Measurements from ENCODE around the gene PNMA6E. TPM values are rescaled to one million over a fixed set of nuclear protein-coding genes. Genes with fewer than 3 reads are reported as not detected.

Gene PNMA6E
- polyA plus RNA-seq, 1 donor from 2014 or later, result not detected

DNA sequence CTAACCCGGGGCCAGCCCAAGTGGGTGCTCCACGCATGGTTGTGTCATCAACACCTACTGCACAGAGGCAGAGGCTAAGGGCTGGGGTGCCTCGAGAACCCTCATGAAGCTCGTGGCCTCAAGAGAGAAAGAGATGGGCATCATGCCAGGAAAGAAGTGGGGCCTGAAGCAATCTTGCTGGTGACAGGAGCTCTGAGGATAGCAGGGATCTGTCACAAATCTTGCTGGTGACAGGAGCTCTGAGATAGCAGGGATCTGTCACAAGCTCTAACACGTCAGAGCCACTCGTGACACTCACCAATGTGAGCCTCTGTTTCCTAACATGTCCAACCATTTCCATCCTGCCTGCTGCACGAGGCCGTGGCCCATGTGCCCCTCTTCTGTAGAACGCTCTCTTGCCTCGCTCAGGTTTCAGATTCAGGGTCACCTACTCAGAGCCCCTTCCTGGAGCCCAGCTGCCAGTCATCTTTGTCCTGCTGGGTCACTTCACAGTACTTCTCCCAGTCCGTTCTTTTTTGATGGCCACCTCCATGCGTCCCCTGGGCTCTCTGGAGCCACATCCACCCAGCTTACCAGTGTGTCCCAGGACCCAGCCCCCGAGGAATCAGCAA lies 21.1 kb downstream of the PNMA6E start:
- H3K9me3 ChIP-seq (ENCODE audit: low read length), result no peaks in the 10 kb centered on the region
- H3K36me3 ChIP-seq (ENCODE audit: insufficient read depth, low read length), result no peaks in the 10 kb centered on the region

DNA sequence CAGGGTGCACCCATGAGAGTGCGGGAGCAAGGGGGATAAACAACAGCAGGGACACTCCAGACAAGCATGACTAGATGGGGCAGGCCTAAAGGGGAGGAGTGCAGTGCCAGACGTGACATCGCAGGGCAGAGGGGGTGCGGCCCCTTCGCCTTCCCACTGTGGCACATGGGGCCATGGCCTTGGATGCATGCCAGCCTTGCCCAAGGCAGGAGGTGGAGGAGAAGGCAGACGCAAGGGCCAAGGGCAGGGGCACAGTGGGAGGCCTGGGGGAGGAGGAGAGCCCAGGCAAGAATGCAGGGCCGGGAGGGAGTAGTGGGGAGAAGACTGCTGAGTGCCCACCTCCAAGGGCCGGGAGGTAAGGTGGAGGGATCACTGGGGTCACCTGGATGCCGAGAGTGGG lies 21.6 kb downstream of the PNMA6E start:
- no peak overlapping the region for H3K27ac ChIP-seq (ENCODE audit: low read length)
- no peaks in the 10 kb centered on the region for H3K9me3 ChIP-seq (ENCODE audit: low read length)
- no peaks in the 10 kb centered on the region for H4K20me1 ChIP-seq (ENCODE audit: insufficient read depth)
- no peaks in the 10 kb centered on the region for H3K27me3 ChIP-seq (ENCODE audit: insufficient read depth, low read depth, low read length)
- H3K36me3 ChIP-seq (ENCODE audit: insufficient read depth, low read length), result no peaks in the 10 kb centered on the region
- no peak overlapping the region for H2AFZ ChIP-seq (ENCODE audit: low read depth, low read length)
- no peaks in the 10 kb centered on the region for H3K79me2 ChIP-seq (replicated peaks; ENCODE audit: insufficient read depth, low read length)
- TF ChIP-seq POLR2AphosphoS5 (IDR thresholded peaks at IDR 0.05) (no peak), SMC3 (conservative IDR thresholded peaks at IDR 0.05; ENCODE audit: poor library complexity) (no peak), MXI1 (conservative IDR thresholded peaks at IDR 0.05; ENCODE audit: poor library complexity, severe bottlenecking) (no peak)
- TF ChIP-seq, protein P1, sequence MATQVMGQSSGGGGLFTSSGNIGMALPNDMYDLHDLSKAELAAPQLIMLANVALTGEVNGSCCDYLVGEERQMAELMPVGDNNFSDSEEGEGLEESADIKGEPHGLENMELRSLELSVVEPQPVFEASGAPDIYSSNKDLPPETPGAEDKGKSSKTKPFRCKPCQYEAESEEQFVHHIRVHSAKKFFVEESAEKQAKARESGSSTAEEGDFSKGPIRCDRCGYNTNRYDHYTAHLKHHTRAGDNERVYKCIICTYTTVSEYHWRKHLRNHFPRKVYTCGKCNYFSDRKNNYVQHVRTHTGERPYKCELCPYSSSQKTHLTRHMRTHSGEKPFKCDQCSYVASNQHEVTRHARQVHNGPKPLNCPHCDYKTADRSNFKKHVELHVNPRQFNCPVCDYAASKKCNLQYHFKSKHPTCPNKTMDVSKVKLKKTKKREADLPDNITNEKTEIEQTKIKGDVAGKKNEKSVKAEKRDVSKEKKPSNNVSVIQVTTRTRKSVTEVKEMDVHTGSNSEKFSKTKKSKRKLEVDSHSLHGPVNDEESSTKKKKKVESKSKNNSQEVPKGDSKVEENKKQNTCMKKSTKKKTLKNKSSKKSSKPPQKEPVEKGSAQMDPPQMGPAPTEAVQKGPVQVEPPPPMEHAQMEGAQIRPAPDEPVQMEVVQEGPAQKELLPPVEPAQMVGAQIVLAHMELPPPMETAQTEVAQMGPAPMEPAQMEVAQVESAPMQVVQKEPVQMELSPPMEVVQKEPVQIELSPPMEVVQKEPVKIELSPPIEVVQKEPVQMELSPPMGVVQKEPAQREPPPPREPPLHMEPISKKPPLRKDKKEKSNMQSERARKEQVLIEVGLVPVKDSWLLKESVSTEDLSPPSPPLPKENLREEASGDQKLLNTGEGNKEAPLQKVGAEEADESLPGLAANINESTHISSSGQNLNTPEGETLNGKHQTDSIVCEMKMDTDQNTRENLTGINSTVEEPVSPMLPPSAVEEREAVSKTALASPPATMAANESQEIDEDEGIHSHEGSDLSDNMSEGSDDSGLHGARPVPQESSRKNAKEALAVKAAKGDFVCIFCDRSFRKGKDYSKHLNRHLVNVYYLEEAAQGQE (IDR thresholded peaks at IDR 0.05; ENCODE audit: borderline replicate concordance), result no peak
- H3K4me2 ChIP-seq (ENCODE audit: low read length), result no peak overlapping the region
- H3K4me3 ChIP-seq (ENCODE audit: low read length), result no peak overlapping the region
- H3F3A ChIP-seq (ENCODE audit: insufficient read depth, low read length, poor library complexity, severe bottlenecking), result no peaks in the 10 kb centered on the region
- H3K9me2 ChIP-seq (ENCODE audit: insufficient read depth, low read length), result no peaks in the 10 kb centered on the region
- H3K9ac ChIP-seq (ENCODE audit: low read length), result no peak overlapping the region

More for the DNA sequence above, 21.1 kb downstream of the PNMA6E start:
- Histone ChIP-seq H3K9me2 (ENCODE audit: insufficient read depth, low read length) (no peaks in the 10 kb centered on the region), H3F3A (ENCODE audit: insufficient read depth, low read length, poor library complexity, severe bottlenecking) (no peaks in the 10 kb centered on the region), H4K20me1 (ENCODE audit: insufficient read depth) (no peaks in the 10 kb centered on the region), H3K4me2 (ENCODE audit: low read length) (no peak overlapping the region), H3K4me3 (ENCODE audit: low read length) (no peak overlapping the region), H3K27ac (ENCODE audit: low read length) (no peak overlapping the region), H3K79me2 (replicated peaks; ENCODE audit: insufficient read depth, low read length) (no peaks in the 10 kb centered on the region), H3K9ac (ENCODE audit: low read length) (no peak overlapping the region), H3K27me3 (ENCODE audit: insufficient read depth, low read depth, low read length) (no peaks in the 10 kb centered on the region), H2AFZ (ENCODE audit: low read depth, low read length) (no peak overlapping the region)
- no peak for TF ChIP-seq SMC3 (conservative IDR thresholded peaks at IDR 0.05; ENCODE audit: poor library complexity)
- TF ChIP-seq POLR2AphosphoS5 (IDR thresholded peaks at IDR 0.05), result no peak
- TF ChIP-seq, protein P1 (IDR thresholded peaks at IDR 0.05; ENCODE audit: borderline replicate concordance), result no peak
- no peak for TF ChIP-seq MXI1 (conservative IDR thresholded peaks at IDR 0.05; ENCODE audit: poor library complexity, severe bottlenecking)
- TF ChIP-seq EP300 (conservative IDR thresholded peaks at IDR 0.05; ENCODE audit: poor library complexity, severe bottlenecking), result no peak
- TF ChIP-seq EZH2 (IDR thresholded peaks at IDR 0.05; ENCODE audit: borderline replicate concordance, insufficient read depth, low read length, poor library complexity, severe bottlenecking), result no peak
- no peak for TF ChIP-seq RAD21 (conservative IDR thresholded peaks at IDR 0.05)
- TF ChIP-seq, protein P2, sequence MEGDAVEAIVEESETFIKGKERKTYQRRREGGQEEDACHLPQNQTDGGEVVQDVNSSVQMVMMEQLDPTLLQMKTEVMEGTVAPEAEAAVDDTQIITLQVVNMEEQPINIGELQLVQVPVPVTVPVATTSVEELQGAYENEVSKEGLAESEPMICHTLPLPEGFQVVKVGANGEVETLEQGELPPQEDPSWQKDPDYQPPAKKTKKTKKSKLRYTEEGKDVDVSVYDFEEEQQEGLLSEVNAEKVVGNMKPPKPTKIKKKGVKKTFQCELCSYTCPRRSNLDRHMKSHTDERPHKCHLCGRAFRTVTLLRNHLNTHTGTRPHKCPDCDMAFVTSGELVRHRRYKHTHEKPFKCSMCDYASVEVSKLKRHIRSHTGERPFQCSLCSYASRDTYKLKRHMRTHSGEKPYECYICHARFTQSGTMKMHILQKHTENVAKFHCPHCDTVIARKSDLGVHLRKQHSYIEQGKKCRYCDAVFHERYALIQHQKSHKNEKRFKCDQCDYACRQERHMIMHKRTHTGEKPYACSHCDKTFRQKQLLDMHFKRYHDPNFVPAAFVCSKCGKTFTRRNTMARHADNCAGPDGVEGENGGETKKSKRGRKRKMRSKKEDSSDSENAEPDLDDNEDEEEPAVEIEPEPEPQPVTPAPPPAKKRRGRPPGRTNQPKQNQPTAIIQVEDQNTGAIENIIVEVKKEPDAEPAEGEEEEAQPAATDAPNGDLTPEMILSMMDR (IDR thresholded peaks at IDR 0.05; ENCODE audit: poor library complexity, severe bottlenecking), result no peak
- no peak for TF ChIP-seq TAF1 (IDR thresholded peaks at IDR 0.05; ENCODE audit: low read depth)
